Upper lobe of left lung (tissue), 4 donors: ENCODE results near the gene TUB.

Source experiments
- CTCF ChIP-seq, 6 experiments: fragments of 450-650 bp in 4 of 6; fragments of 200-600 bp in 2 of 6; sonication (generic) in 2 of 6; IDR thresholded peaks; one replicate each; pipeline ENCODE4 v1.5.1; 2016 to 2019; ENCODE audit warnings: antibody characterized with exemption in 6 of 6
- EP300 ChIP-seq, 4 donors: sonication (generic); formaldehyde crosslinking; IDR thresholded peaks; one replicate each; pipeline ENCODE4 v1.5.1; 2017; ENCODE audit warnings: antibody characterized with exemption in 4 of 4, control low read depth in 2 of 4
- POLR2A ChIP-seq, 4 donors: fragments of 450-650 bp; IDR thresholded peaks; one replicate each; pipeline ENCODE4 v1.5.1; 2016 to 2017; ENCODE audit warnings: antibody characterized with exemption in 4 of 4, mild to moderate bottlenecking in 2 of 4
- POLR2AphosphoS5 ChIP-seq, 2 donors: sonication (generic); formaldehyde crosslinking; IDR thresholded peaks; one replicate each; pipeline ENCODE4 v1.5.1; 2017; ENCODE audit warnings: antibody characterized with exemption in 2 of 2

DNA sequence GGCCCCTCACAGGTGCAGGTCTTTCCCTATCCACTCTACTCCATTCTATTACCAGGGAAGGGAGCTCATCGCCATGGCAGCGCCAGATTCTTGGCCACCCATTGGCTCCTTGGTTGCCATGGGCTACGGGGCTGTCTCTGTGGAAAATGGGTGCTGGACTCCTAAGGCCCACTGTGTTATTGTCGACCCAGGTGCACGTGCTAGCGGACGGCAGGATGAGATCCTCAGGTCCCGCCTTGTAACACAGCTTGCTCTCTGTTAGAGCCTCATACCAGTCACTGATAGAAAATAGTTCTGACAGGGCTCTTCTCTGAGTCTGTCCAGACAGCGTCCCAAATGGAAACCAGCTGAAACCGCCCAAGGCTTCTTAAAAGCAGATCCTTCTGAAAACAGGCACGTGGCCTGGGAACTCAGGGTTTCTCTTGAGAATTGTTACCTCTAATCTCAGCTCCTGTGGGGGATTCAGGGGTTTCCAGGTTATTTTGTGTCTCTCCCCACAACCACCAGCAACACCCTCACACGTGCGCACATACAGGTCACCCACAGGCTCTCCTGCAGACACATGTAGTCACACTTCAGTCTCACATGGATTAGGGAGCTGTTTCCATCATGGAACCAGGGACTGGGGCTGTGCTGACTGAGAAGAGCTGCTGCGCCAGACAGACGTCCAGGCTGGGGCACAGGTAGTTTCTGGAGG is 1.5 kb downstream of the TUB start:
- no peak for TF ChIP-seq CTCF (IDR thresholded peaks at IDR 0.05)
- no peak for TF ChIP-seq POLR2A (IDR thresholded peaks at IDR 0.05)
- no peak for TF ChIP-seq POLR2AphosphoS5 (IDR thresholded peaks at IDR 0.05)
- no peak for TF ChIP-seq EP300 (IDR thresholded peaks at IDR 0.05)
